NCI-H1694 treated with DMSO at 0.1 percent for 48 hours (cell line): Measurements from ENCODE around the gene ZAP70.
"Not testable (repeated sequence)": the region's sequence is repeated elsewhere in the genome, so short reads cannot be mapped to it uniquely, and the experiment has no call there.

Experiments
- DNase-seq: peaks from one replicate; lab custom pipeline; 2025; lab: John Stamatoyannopoulos, UW

Gene ZAP70

DNA sequence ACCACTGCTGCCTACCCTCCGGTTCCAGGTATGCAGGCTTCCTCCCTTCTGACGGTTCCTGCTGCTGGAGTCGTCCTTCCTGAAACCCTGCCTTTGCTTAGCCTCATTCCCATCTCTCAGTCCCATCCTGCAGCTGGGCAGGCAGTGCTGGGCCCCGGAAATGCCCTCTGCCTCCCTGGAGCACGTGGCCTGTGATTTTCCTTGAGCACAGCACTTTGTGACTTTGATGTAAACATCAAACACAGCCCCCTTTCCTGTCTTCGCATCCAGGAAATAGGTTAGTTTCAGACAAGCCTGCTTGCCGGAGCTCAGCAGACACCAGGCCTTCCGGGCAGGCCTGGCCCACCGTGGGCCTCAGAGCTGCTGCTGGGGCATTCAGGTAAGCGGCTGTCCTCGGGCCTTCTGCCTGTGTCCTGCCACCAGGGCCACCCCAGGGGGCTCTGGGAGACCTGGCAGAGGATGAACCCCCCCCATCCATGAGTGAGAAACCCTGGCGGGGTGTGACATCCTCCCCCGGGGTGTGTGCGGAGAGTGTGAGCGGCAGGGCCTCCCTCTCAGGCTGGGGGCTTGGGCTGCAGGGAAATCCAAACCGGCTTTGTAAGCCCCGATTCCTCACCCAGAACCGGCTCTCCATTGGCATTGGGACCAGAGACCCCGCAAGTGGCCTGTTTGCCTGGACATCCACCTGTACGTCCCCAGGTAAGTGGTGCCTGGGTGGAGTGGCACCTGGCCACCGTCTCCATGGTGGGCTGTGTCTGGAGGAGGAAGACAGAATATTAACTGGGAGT lies at the start of gene ZAP70:
ZAP70 (plus strand) TSS at position 281 of the 788 bp plus-strand sequence. CDS start 10,461 bp downstream, outside the sequence.
- no peak for DNase-seq

DNA sequence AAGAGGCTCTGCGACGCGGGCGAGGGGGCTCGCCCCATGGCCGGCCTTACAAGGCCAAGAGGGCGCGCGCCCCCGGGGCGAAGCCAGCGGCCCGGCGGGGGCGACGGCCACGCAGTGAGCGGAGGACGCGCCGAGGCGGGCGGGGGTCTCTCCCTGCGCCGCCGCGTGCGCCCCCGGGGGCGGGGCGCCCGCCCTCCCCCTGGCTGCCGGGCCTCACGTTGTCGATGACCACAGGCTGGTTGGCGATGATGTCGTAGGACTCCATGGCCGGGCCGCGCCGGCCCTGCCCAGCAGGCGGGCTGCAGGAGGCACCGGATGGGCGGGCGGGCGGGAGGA lies 49.8 kb upstream of the ZAP70 start:
- no peak for DNase-seq

DNA sequence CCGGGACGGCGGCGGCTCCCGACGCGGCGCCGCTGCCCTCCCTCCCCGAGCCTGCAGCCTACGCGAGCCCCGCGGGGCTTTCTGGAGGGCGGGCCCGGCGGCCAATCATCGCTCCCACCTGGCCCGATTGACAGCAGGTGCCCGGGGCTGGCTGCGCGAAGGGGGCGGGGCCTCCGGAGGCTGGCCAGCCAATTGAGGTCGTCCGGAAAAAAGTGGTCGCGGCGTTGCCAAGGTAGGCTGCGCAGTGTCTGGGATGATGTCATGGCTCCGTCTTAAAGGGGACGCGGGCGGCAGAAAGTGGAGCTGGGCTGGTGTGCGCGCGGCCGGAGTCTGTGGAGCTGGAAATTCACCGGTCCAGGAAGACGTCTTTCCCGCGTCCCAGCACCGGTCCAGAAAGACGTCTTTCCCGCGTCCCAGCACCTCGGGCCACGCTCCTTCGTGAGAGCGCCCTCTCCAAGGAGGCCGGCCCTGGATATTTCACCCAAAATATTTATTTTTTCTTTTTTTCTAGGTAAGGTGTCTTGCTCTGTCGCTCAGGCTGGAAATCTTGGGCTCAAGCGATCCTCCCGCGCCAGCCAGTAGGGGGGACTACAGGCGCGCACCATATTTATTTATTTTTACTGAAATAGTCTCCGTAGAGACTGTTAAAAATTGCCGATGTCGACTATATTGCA lies 49.3 kb upstream of the ZAP70 start, which contains the start of gene ACTR1B:
ACTR1B (minus strand) TSS at position 83 of the 674 bp plus-strand sequence. CDS start 154 bp downstream, outside the sequence.
- DNase-seq = peak; percentile 99

- DNase-seq = peak; percentile 81
These were observed 48.8 kb upstream of the ZAP70 start for GRCh38 chr2:97664636-97664970.

GRCh38 chr2:97669448-97669847 lies 43.9 kb upstream of the ZAP70 start, which contains the start of gene C2orf92:
TSS of gene C2orf92 (plus strand) at chr2:97669713. CDS start at chr2:97669789, 76 bp downstream.
- DNase-seq = no peak

DNA sequence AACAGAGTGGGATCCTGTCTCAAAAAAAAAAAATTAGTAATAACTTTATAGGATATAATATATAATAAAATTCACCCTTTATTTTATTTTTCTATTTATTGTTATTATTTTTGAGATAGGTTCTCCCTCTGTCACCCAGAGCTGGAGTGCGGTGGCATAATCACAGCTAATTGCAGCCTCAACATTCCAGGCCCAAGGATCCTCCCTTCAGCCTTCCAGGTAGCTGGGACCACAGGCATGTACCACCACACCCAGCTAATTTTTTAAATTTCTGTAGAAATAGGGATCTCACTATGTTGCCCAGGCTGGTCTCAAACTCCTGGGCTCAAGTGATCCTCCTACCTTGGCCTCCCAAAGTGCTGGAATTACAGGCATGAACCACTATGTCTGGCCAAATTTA lies 42.9 kb upstream of the ZAP70 start:
- DNase-seq = no peak

GRCh38 chr2:97671526-97671925 lies 41.9 kb upstream of the ZAP70 start:
- no peak for DNase-seq

- not testable (repeated sequence) for DNase-seq
These were observed 40.7 kb upstream of the ZAP70 start for GRCh38 chr2:97672606-97673140.

GRCh38 chr2:97673182-97673914 lies 40.0 kb upstream of the ZAP70 start:
- DNase-seq = no peak

- no peak for DNase-seq
These were observed 39.5 kb upstream of the ZAP70 start for GRCh38 chr2:97673915-97674283.

- DNase-seq = no peak
These were observed 37.8 kb upstream of the ZAP70 start for GRCh38 chr2:97675430-97676113.

DNA sequence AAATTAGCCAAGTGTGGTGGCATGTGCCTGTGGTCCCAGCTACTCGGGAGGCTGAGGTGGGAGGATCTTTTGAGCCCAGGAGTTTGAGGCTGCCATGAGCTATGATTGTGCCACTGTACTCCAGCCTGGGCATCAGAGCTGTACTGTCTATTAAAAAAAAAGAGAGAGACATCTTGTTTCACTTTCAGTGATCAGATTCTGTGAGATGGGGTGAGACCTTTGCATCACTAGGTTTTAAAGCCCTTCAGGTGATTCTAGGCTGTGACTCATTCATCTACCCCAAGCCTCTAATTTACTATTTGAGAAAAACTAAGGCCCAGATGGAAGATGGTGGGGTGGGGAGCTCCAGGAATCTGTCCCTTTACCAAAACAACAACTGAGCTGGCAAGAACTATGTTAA lies 36.8 kb upstream of the ZAP70 start:
- DNase-seq = no peak

DNA sequence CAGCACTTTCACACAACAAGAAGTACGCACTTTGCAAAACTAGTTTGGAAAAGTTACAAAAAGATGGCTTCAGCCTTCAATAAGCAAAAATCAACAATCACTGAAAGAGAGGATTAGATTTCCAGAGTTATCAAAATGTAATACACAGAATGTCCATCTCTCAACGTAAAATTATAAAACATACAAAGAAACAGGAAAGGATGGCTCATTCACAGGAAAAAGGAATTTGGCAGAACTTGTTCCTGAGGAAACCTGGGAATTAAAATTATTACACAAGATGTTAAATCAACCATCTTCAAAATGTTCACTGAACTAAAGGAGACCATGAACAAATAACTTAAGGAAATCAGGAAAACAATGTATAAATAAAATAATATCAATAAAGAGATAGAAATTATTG lies 35.9 kb upstream of the ZAP70 start:
- no peak for DNase-seq

DNA sequence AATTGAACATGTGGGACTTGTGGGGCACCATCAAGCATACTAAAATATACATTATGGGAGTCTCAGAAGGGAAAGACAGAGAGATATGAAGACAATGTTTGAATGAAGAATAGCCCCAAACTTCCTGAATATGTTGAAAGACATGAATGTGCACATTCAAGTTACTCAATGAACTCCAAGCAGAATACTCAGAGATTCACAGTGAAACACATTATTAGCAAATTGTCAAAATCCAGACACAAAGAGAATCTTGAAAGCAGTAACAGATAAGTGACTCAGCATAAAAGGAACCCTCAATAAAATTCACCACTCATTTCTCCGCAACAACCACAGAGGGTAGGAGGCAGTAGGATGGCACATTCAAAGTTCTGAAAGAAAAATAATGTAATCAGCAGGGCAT lies 35.1 kb upstream of the ZAP70 start:
- DNase-seq = no peak

GRCh38 chr2:97687235-97687634 lies 26.1 kb upstream of the ZAP70 start:
- not testable (repeated sequence) for DNase-seq

DNA sequence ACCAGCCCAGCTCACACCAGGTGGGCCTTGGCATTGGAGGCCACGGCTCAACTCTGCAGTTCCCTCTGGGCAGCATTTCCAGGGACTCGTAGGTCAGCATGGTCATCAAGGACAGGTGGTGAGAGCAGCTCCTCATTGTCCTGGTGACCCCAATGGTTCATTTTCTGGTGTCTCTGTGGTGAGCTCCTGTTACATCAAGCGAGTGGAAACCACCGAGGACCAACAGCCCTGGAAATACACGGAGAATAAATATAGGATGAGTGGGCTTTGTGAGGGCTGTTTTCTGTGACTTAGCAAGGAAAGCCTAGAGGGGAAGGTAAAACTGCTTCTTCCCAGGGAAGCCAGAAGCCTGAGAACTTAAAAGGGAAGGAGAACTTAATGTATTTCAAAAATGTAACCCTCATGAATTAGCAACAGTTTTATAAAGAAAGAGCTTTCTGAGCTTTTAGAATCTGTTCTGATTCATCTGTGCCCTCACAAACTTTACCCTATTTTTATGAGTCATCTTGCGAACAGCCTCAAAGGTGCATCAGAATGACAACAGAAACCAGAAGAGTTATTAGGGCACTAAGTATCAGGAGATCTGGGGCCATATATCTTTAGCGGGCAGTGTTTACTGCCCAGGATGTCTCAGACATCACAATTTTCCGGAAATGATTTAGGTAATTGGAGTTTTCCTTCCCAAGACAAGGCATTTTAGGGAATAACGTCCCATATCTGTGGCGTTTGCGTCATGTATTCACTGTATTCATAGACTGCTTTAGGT lies 25.1 kb upstream of the ZAP70 start:
- no peak for DNase-seq

GRCh38 chr2:97691166-97691565 lies 22.2 kb upstream of the ZAP70 start:
- no peak for DNase-seq

DNA sequence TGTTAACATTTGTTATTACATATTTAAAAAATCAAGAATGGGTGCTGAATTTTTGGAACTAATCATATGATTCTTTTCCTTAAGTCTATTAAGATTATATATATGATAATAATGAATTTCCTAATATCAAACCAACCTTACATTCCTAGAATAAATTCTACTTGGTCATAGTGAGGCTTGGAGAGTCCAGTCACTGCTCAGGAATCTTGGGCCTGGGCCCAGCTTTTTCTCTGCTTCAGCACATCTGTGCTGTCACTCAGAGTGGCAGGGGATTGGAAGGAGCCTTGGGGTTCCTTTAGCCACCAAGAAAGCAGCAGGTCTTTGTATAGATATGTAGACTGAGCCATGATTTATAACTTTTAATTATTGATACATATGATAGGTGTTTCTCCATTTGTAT lies 19.9 kb upstream of the ZAP70 start:
- no peak for DNase-seq

DNA sequence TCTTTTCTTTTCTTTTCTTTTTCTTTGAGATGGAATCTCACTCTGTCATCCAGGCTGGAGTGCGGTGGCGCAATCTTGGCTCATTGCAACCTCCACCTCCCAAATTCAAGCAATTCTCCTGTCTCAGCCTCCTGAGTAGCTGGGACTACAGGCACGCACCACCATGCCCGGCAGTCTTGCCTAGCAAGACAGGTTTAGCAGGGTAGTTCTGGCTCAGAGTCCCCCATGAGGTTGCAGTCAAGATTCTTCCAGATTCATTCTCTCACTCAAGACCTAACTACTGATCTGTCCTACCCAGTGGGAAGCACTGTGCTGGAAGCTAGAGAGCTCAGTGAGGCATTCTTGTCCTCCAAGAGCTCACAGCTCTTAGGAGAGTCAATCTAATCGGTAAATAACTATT lies 17.6 kb upstream of the ZAP70 start:
- no peak for DNase-seq

- peak; percentile 76 for DNase-seq
These were observed 15.8 kb upstream of the ZAP70 start for GRCh38 chr2:97697252-97698235.
